Endodermal cell (in vitro differentiated cells): ENCODE results near the gene INSR. TPM values are rescaled to one million over a fixed set of nuclear protein-coding genes. Genes with fewer than 3 reads are reported as not detected.

ENCODE experiments used
- DNase-seq: peaks from one replicate; pipeline ENCODE4 v3.0.0-alpha.2; 2017
- H3K27ac ChIP-seq: 2 replicates; pipeline ENCODE4 v1.5.1; 2013; ENCODE audit warnings: mild to moderate bottlenecking, low read depth, low read length, moderate library complexity
- H3K27me3 ChIP-seq: 2 replicates; pipeline ENCODE4 v1.6.1; 2013; ENCODE audit warnings: mild to moderate bottlenecking, low read length, moderate library complexity; ENCODE audit not compliant: insufficient read depth, control insufficient read depth, poor library complexity, severe bottlenecking
- H3K36me3 ChIP-seq: 2 replicates; pipeline ENCODE4 v1.7.0; 2013; ENCODE audit warnings: mild to moderate bottlenecking, low read length, moderate library complexity; ENCODE audit not compliant: control insufficient read depth, insufficient read depth
- H3K4me1 ChIP-seq: one replicate; pipeline ENCODE4 v1.7.0; 2013; ENCODE audit warnings: low read length; ENCODE audit not compliant: control insufficient read depth, insufficient read depth
- H3K4me3 ChIP-seq: 2 replicates; pipeline ENCODE4 v1.5.1; 2013; ENCODE audit warnings: mild to moderate bottlenecking, low read length, moderate library complexity
- H3K9ac ChIP-seq: 2 replicates; pipeline ENCODE4 v1.6.1; 2013; ENCODE audit warnings: mild to moderate bottlenecking, low read length, moderate library complexity; ENCODE audit not compliant: poor library complexity, severe bottlenecking; ENCODE audit errors: extremely low read depth
- H3K9me3 ChIP-seq: 2 replicates; pipeline ENCODE4 v1.6.1; 2013; ENCODE audit warnings: mild to moderate bottlenecking, low read length, moderate library complexity; ENCODE audit not compliant: control insufficient read depth
- H3K27ac Mint-ChIP-seq: 2 replicates; pipeline ENCODE4 v1.8.0; 2020; ENCODE audit warnings: mixed read lengths
- H3K27me3 Mint-ChIP-seq: 2 replicates; pipeline ENCODE4 v1.8.0; 2021; ENCODE audit warnings: mild to moderate bottlenecking, mixed read lengths; ENCODE audit not compliant: insufficient read depth
- H3K36me3 Mint-ChIP-seq: 2 replicates; pipeline ENCODE4 v1.8.0; 2020; ENCODE audit warnings: low read depth, mixed read lengths
- H3K4me1 Mint-ChIP-seq: 2 replicates; pipeline ENCODE4 v1.8.0; 2020; ENCODE audit warnings: mixed read lengths
- H3K4me3 Mint-ChIP-seq: 2 replicates; pipeline ENCODE4 v1.8.0; 2020; ENCODE audit warnings: mild to moderate bottlenecking, moderate library complexity, mixed read lengths
- H3K9me3 Mint-ChIP-seq: 2 replicates; pipeline ENCODE4 v1.8.0; 2020; ENCODE audit warnings: mild to moderate bottlenecking, mixed read lengths
- WGBS, 2 experiments: methylation state at CpG; one replicate each; pipeline versions ENCODE4 v1.1.5 to v1.1.7; 2013; ENCODE audit warnings: missing lambda C conversion rate in 2 of 2, mixed read lengths in 1 of 2; ENCODE audit not compliant: insufficient coverage in 1 of 2, insufficient read length in 1 of 2; 5-methylcytosine and 5-hydroxymethylcytosine counted together
- total RNA-seq, 2 donors: library from RNA; stranded (reverse); fragmentation: NEBNext Ultra II Directional in 1 of 2; extraction: Animal tissue kit (Norgen Biotek cat#: 25700) in 1 of 2; gene quantifications; 2 replicates in 1 of 2; 3 replicates in 1 of 2; pipeline ENCODE4 v1.2.1, GENCODE V29; 2021
- TF ChIP-seq, protein P1 (sequence below): fragments of 200-600 bp; sonication (generic); conservative IDR thresholded peaks from 2 replicates; pipeline ENCODE4 v1.5.0; 2021; ENCODE audit warnings: antibody characterized with exemption, mild to moderate bottlenecking

Gene INSR
- total RNA-seq, 2 donors from 2014 or later: 31.3 to 31.5 TPM

DNA sequence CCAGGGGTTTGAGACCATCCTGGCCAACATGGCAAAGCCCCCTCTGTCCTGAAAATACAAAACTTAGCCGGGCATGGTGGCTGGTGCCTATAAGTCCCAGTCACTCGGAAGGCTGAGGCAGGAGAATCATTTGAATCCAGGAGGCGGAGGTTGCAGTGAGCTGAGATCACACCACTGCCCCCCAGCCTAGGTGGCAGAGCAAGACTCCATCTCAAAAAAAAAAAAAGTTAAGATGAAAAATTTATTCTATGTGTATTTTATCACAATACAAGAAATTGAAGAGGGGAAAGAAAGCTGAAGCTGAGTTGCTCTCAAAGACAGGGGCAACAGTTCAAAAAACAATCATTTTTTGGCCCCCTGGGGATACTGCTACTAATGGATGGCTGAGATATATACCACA lies 31.1 kb downstream of the INSR start:
- no peak overlapping the region for H3K4me3 ChIP-seq
- DNase-seq: no peak
- H3K9me3 ChIP-seq: no peaks in the 10 kb centered on the region
- peaks cover 5% of the 10 kb centered on the region for H3K4me1 Mint-ChIP-seq
- H3K36me3 Mint-ChIP-seq: peaks cover 21% of the 10 kb centered on the region
- TF ChIP-seq, protein P1, sequence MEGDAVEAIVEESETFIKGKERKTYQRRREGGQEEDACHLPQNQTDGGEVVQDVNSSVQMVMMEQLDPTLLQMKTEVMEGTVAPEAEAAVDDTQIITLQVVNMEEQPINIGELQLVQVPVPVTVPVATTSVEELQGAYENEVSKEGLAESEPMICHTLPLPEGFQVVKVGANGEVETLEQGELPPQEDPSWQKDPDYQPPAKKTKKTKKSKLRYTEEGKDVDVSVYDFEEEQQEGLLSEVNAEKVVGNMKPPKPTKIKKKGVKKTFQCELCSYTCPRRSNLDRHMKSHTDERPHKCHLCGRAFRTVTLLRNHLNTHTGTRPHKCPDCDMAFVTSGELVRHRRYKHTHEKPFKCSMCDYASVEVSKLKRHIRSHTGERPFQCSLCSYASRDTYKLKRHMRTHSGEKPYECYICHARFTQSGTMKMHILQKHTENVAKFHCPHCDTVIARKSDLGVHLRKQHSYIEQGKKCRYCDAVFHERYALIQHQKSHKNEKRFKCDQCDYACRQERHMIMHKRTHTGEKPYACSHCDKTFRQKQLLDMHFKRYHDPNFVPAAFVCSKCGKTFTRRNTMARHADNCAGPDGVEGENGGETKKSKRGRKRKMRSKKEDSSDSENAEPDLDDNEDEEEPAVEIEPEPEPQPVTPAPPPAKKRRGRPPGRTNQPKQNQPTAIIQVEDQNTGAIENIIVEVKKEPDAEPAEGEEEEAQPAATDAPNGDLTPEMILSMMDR: no peak
- 97% methylated on average over 3 of the region's 3 CpGs; no CpG with 5 or more reads in 1 of the 2 experiments for WGBS, 2 experiments
- peaks cover 12% of the 10 kb centered on the region for H3K36me3 ChIP-seq
- H3K27ac ChIP-seq: no peak overlapping the region
- H3K27ac Mint-ChIP-seq: no peak overlapping the region
- H3K9me3 Mint-ChIP-seq: no peaks in the 10 kb centered on the region
- H3K27me3 ChIP-seq: no peaks in the 10 kb centered on the region
- H3K9ac ChIP-seq: no peak overlapping the region
- no peaks in the 10 kb centered on the region for H3K27me3 Mint-ChIP-seq
- no peak overlapping the region for H3K4me3 Mint-ChIP-seq
- no peaks in the 10 kb centered on the region for H3K4me1 ChIP-seq

DNA sequence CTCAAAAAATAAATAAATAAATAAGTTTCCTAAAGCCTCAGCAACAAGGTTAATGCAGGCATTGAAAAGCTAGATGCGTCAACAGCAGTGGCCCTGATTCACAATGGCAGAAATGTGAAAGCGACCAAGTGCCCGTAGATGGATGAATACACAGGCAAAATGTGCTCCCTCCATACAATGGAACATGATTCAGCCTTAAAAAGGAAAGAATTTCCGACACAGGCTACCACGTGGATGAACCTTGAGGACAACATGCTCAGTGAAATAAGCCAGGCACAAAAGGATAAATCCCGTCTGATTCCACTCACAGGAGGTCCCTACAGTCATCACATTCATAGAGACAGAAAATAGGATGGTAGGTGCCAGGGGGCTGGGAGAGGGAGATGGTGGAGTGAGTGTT lies 31.7 kb downstream of the INSR start:
- H3K4me1 ChIP-seq: no peaks in the 10 kb centered on the region
- H3K27ac ChIP-seq: no peak overlapping the region
- Mint-ChIP-seq H3K27ac (no peak overlapping the region), H3K9me3 (no peaks in the 10 kb centered on the region), H3K36me3 (peaks cover 19% of the 10 kb centered on the region), H3K4me1 (peaks cover 5% of the 10 kb centered on the region), H3K4me3 (no peak overlapping the region), H3K27me3 (no peaks in the 10 kb centered on the region)
- H3K9ac ChIP-seq: no peak overlapping the region
- H3K4me3 ChIP-seq: no peak overlapping the region
- no peaks in the 10 kb centered on the region for H3K9me3 ChIP-seq
- 92 to 95% methylated on average over 6 of the region's 6 CpGs for WGBS, 2 experiments
- H3K27me3 ChIP-seq: no peaks in the 10 kb centered on the region
- DNase-seq: no peak
- TF ChIP-seq, protein P1: no peak
- peaks cover 10% of the 10 kb centered on the region for H3K36me3 ChIP-seq

DNA sequence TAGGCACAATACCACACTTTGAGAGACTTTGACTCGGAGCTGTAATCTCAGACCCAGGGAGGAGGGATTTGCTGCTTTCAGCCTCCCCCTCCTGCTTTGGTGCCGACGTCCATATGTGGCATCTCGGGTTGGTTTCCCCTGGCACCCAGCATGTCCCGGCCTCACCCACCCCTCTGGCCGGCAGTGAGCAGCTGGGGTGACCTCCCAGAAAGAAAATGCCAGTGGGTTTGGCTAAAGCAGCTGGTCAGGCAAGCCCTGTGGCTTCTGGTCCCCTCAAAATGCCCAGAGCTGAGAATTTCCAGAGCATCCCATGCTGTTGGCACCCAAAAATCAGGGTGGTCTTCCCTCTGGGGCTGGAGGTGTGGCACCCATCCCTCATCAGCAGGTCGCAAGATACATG lies 34.1 kb downstream of the INSR start:
- Histone ChIP-seq H3K27ac (no peak overlapping the region), H3K9me3 (no peaks in the 10 kb centered on the region), H3K9ac (no peak overlapping the region), H3K4me3 (no peak overlapping the region), H3K4me1 (no peaks in the 10 kb centered on the region), H3K36me3 (no peaks in the 10 kb centered on the region), H3K27me3 (no peaks in the 10 kb centered on the region)
- Mint-ChIP-seq H3K9me3 (no peaks in the 10 kb centered on the region), H3K4me1 (peaks cover 6% of the 10 kb centered on the region), H3K4me3 (no peak overlapping the region), H3K36me3 (peaks cover 4% of the 10 kb centered on the region), H3K27me3 (no peaks in the 10 kb centered on the region), H3K27ac (no peak overlapping the region)
- 95% methylated on average over 7 of the region's 7 CpGs for WGBS, 2 experiments
- no peak for DNase-seq
- TF ChIP-seq, protein P1: no peak
